A673 (cell line): ENCODE results near the gene HUS1B. TPM values are rescaled to one million over a fixed set of nuclear protein-coding genes. Genes with fewer than 3 reads are reported as not detected.

Experiments used
- BruUV-seq: library from RNA; stranded (reverse); fragments of 400-500 nt; replicated peaks from 2 replicates; lab custom pipeline; 2021; lab: Mats Ljungman, UMichigan
- CTCF ChIA-PET: fragments of 300-600 bp; sonication (Branson Sonifier 250); formaldehyde crosslinking; loops from one replicate; lab custom pipeline; 2022; ENCODE audit warnings: antibody characterized with exemption; lab: Charles Lee
- POLR2A ChIA-PET: fragments of 300-600 bp; sonication (Branson Sonifier 250); formaldehyde crosslinking; loops from one replicate; lab custom pipeline; 2022; ENCODE audit warnings: antibody characterized with exemption; ENCODE audit not compliant: low non-redundant PET; lab: Charles Lee
- DNase-seq: peaks from one replicate; pipeline ENCODE4 v3.0.0-alpha.2; 2015; ENCODE audit warnings: low spot score
- H3K27ac ChIP-seq: fragments of 200-600 bp; sonication (generic); 2 replicates; pipeline ENCODE4 v1.5.1; 2016; ENCODE audit warnings: mixed run types, low read depth, mild to moderate bottlenecking, mixed read lengths, antibody characterized with exemption, low read length; ENCODE audit not compliant: poor library complexity, severe bottlenecking
- H3K27me3 ChIP-seq: fragments of 200-600 bp; sonication (generic); replicated peaks from 2 replicates; pipeline ENCODE4 v1.6.1; 2017; ENCODE audit warnings: mixed run types, low read depth, mild to moderate bottlenecking, mixed read lengths, antibody characterized with exemption, low read length; ENCODE audit not compliant: insufficient read depth, poor library complexity
- H3K36me3 ChIP-seq: fragments of 200-600 bp; sonication (generic); 2 replicates; pipeline ENCODE4 v1.6.1; 2016; ENCODE audit warnings: mixed run types, mild to moderate bottlenecking, mixed read lengths, antibody characterized with exemption, low read length; ENCODE audit not compliant: insufficient read depth, poor library complexity, severe bottlenecking
- H3K4me1 ChIP-seq: fragments of 200-600 bp; sonication (generic); 2 replicates; pipeline ENCODE4 v1.6.1; 2017; ENCODE audit warnings: mixed run types, mild to moderate bottlenecking, mixed read lengths, antibody characterized with exemption, low read length; ENCODE audit not compliant: insufficient read depth, poor library complexity, severe bottlenecking
- H3K4me3 ChIP-seq: fragments of 200-600 bp; sonication (generic); 2 replicates; pipeline ENCODE4 v1.5.1; 2016; ENCODE audit warnings: low read depth, mixed run types, mild to moderate bottlenecking, mixed read lengths, low read length; ENCODE audit not compliant: poor library complexity, severe bottlenecking
- H3K9me3 ChIP-seq: fragments of 200-600 bp; sonication (generic); 2 replicates; pipeline ENCODE4 v1.6.1; 2016; ENCODE audit warnings: mixed run types, low read depth, mild to moderate bottlenecking, mixed read lengths, antibody characterized with exemption, low read length; ENCODE audit not compliant: poor library complexity, severe bottlenecking
- EZH2 ChIP-seq: fragments of 200-600 bp; sonication (generic); IDR thresholded peaks from 2 replicates; pipeline ENCODE4 v1.6.1; 2017; ENCODE audit warnings: borderline replicate concordance, low read depth, mild to moderate bottlenecking, mixed read lengths, antibody characterized with exemption, low read length; ENCODE audit not compliant: poor library complexity, severe bottlenecking
- intact Hi-C: fragments of 100-400 bp; cut with micrococcal nuclease; formaldehyde crosslinking; loops from one replicate; pipeline ENCODE4 v1.10.0; 2022; ENCODE audit not compliant: unreplicated experiment
- total RNA-seq: library from RNA; stranded (reverse); gene quantifications from 2 replicates; pipeline ENCODE4 v1.2.3, GENCODE V29; 2021
- TF ChIP-seq, protein P1 (sequence below): fragments of 300-800, 200-600 bp; sonication (generic); conservative IDR thresholded peaks from 2 replicates; pipeline ENCODE4 v1.5.1; 2017; ENCODE audit warnings: low read depth, mild to moderate bottlenecking, antibody characterized with exemption, low read length, moderate library complexity, mixed read lengths

HUS1B gene
- total RNA-seq, 1 experiment from 2014 or later = 0.88 TPM

GRCh38 chr6:683742-684440, 27.0 kb upstream of the HUS1B start:
- intact Hi-C loops = no loop called here
- TF ChIP-seq EZH2 = no peak
- ChIA-PET CTCF (no interaction called here), POLR2A (no interaction called here)
- Histone ChIP-seq H3K9me3 (no peaks in the 10 kb centered on the region), H3K27ac (peak overlapping the region; percentile 52), H3K27me3 (no peaks in the 10 kb centered on the region), H3K4me3 (peak overlapping the region; percentile 16), H3K36me3 (no peaks in the 10 kb centered on the region), H3K4me1 (peaks cover 42% of the 10 kb centered on the region)
- peak; percentile 64 for DNase-seq
- no TSS peak for BruUV-seq

- no peak overlapping the region for H3K27ac ChIP-seq
- DNase-seq = no peak
- POLR2A ChIA-PET = no interaction called here
- H3K27me3 ChIP-seq = no peaks in the 10 kb centered on the region
- no peaks in the 10 kb centered on the region for H3K36me3 ChIP-seq
- TF ChIP-seq, protein P1, sequence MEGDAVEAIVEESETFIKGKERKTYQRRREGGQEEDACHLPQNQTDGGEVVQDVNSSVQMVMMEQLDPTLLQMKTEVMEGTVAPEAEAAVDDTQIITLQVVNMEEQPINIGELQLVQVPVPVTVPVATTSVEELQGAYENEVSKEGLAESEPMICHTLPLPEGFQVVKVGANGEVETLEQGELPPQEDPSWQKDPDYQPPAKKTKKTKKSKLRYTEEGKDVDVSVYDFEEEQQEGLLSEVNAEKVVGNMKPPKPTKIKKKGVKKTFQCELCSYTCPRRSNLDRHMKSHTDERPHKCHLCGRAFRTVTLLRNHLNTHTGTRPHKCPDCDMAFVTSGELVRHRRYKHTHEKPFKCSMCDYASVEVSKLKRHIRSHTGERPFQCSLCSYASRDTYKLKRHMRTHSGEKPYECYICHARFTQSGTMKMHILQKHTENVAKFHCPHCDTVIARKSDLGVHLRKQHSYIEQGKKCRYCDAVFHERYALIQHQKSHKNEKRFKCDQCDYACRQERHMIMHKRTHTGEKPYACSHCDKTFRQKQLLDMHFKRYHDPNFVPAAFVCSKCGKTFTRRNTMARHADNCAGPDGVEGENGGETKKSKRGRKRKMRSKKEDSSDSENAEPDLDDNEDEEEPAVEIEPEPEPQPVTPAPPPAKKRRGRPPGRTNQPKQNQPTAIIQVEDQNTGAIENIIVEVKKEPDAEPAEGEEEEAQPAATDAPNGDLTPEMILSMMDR = no peak
- no peak for TF ChIP-seq EZH2
- intact Hi-C loops = no loop called here
- no TSS peak for BruUV-seq
- peaks cover 31% of the 10 kb centered on the region for H3K4me1 ChIP-seq
- H3K9me3 ChIP-seq = no peaks in the 10 kb centered on the region
- CTCF ChIA-PET = no interaction called here
- H3K4me3 ChIP-seq = no peak overlapping the region
These were observed 23.9 kb upstream of the HUS1B start for GRCh38 chr6:680666-681340.

DNA sequence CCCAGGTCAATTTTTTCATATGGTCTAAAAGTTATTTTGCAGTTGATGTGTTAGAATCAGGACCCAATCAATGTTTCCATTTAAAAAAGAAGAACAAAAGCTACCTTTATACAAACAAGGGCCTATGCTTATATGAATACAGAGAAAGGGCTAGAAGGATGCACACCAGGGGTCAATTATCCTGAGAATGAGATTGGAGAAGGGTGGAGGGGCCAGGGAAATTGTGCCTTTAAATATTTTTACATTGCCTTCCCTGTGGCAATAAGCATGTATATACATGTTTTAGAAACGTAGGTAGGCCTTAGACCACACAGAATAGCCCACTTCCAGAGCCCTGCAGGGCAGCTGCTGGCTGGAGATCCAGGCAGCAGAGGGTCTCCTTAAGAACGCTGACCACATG, 23.4 kb upstream of the HUS1B start:
- no peak for TF ChIP-seq EZH2
- TF ChIP-seq, protein P1 = no peak
- Histone ChIP-seq H3K27ac (no peak overlapping the region), H3K36me3 (no peaks in the 10 kb centered on the region), H3K9me3 (no peaks in the 10 kb centered on the region), H3K4me1 (peaks cover 31% of the 10 kb centered on the region), H3K27me3 (no peaks in the 10 kb centered on the region), H3K4me3 (no peak overlapping the region)
- ChIA-PET POLR2A (no interaction called here), CTCF (no interaction called here)
- no peak for DNase-seq
- no TSS peak for BruUV-seq
- intact Hi-C loops = no loop called here

DNA sequence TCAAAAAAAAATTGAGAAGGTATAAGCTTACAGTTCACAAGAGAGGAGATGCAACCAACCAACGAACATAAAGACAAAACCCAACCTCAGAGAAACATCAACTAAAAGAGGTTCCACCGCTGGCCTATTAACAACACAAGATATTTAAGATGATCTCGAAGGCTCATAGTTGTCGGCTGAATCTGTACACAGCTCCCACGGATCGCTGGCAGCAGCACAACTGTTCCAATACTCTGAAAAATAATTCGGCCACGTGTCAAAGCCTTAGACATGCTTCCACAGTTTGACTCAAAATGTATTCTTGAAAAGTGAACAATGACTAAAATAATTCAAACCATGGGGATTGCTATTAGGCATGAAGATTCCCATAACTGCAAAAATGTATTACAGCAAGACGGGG, 22.4 kb upstream of the HUS1B start:
- Histone ChIP-seq H3K36me3 (no peaks in the 10 kb centered on the region), H3K27ac (no peak overlapping the region), H3K9me3 (no peaks in the 10 kb centered on the region), H3K4me3 (no peak overlapping the region), H3K4me1 (peaks cover 25% of the 10 kb centered on the region), H3K27me3 (no peaks in the 10 kb centered on the region)
- POLR2A ChIA-PET = no interaction called here
- intact Hi-C loops = no loop called here
- CTCF ChIA-PET = no interaction called here
- BruUV-seq = no TSS peak
- TF ChIP-seq, protein P1 = no peak
- no peak for TF ChIP-seq EZH2
- DNase-seq = no peak
